Adrenal gland (tissue), 12 donors: ENCODE measurements around the gene CDH4. TPM values are rescaled to one million over a fixed set of nuclear protein-coding genes. Genes with fewer than 3 reads are reported as not detected.

ENCODE experiments used
- DNase-seq, 7 donors: peaks; one replicate each; pipeline ENCODE4 v3.0.0-alpha.2; 2019 to 2020
- H3K27ac ChIP-seq, 5 donors: fragments of 200-600 bp; sonication (generic) in 4 of 5; 1 replicate in 3 of 5; 2 replicates in 2 of 5; pipeline versions ENCODE4 v1.5.1 to v1.8.0; 2016 to 2020; ENCODE audit warnings: mild to moderate bottlenecking in 1 of 5
- H3K27me3 ChIP-seq: fragments of 200-600 bp; 2 replicates; pipeline ENCODE4 v1.8.0; 2021
- H3K36me3 ChIP-seq, 2 donors: fragments of 200-600 bp; replicated peaks in 1 of 2; 1 replicate in 1 of 2; 2 replicates in 1 of 2; pipeline versions ENCODE4 v1.5.1 to v1.8.0; 2018 to 2022
- H3K4me1 ChIP-seq, 2 donors: fragments of 200-600 bp; replicated peaks in 1 of 2; 1 replicate in 1 of 2; 2 replicates in 1 of 2; pipeline versions ENCODE4 v1.5.1 to v1.8.0; 2018 to 2021
- H3K4me3 ChIP-seq, 4 donors: fragments of 200-600 bp; sonication (generic) in 3 of 4; one replicate each; pipeline ENCODE4 v1.5.1; 2016 to 2018
- H3K9me3 ChIP-seq, 3 donors: fragments of 200-600 bp; sonication (generic) in 1 of 3; replicated peaks in 1 of 3; 1 replicate in 2 of 3; 2 replicates in 1 of 3; pipeline versions ENCODE4 v1.5.1 to v1.8.0; 2016 to 2021
- CTCF ChIP-seq, 6 experiments: fragments of 450-650 bp in 4 of 6; fragments of 200-600 bp in 2 of 6; sonication (generic) in 1 of 6; IDR thresholded peaks; 1 replicate in 5 of 6; 2 replicates in 1 of 6; pipeline versions ENCODE4 v1.5.1 to v1.8.0; 2016 to 2021; ENCODE audit warnings: antibody characterized with exemption in 6 of 6, mild to moderate bottlenecking in 2 of 6, moderate library complexity in 1 of 6
- POLR2A ChIP-seq, 2 donors: fragments of 450-650 bp; IDR thresholded peaks; one replicate each; pipeline ENCODE4 v1.6.1; 2017; ENCODE audit warnings: antibody characterized with exemption in 2 of 2, mild to moderate bottlenecking in 2 of 2, moderate library complexity in 1 of 2
- WGBS, 4 donors: extraction: QIAGEN DNeasy Blood & Tissue Kit in 2 of 4; methylation state at CpG; one replicate each; pipeline versions ENCODE4 v1.1.5 to v1.1.7; 2013 to 2017; 5-methylcytosine and 5-hydroxymethylcytosine counted together
- intact Hi-C, 2 donors: fragments of 100-400 bp; cut with DNase I; formaldehyde crosslinking; loops; one replicate each; pipeline versions ENCODE4 v1.14.1 to v1.15.0; 2022 to 2023
- polyA plus RNA-seq, 3 donors: library from polyadenylated mRNA; stranded (reverse); fragments of 200-250 nt in 2 of 3; fragments of 350-450 nt in 1 of 3; fragmentation: Illumina TruSeq in 1 of 3; extraction: RNeasy Lipid Tissue Mini Kit (QIAGEN cat#74804) in 1 of 3; gene quantifications; one replicate each; pipeline ENCODE4 v1.2.3, GENCODE V29; 2013 to 2014
- total RNA-seq, 9 donors: library from RNA; depleted of rRNA in 4 of 9; stranded (reverse); fragments of >200 nt in 4 of 9; fragments of 120-200 nt in 1 of 9; fragmentation: NEBNext Ultra II Directional in 1 of 9; extraction: Animal tissue kit (Norgen Biotek cat#: 25700) in 1 of 9; gene quantifications; one replicate each; pipeline versions ENCODE4 v1.1.0 to v1.2.4, GENCODE V29; 2013 to 2023
- donor health status: healthy with polysubstance abuse.
- donor health status: Bipolar disorder and iron deficiency.
- donor health status: DM: yes; HTN: yes; CAD: no.
- donor health status: DM: no; HTN: no; CAD: no.
- donor health status: DM: no; HTN: no; CAD: no.
- donor health status: DM: yes; HTN: yes; CAD: no.

The CDH4 gene
- total and polyA plus RNA-seq, 12 donors = 0.08 to 0.53 (median 0.20) TPM; not detected in 3

GRCh38 chr20:61449057-61449609 lies 197.1 kb downstream of the CDH4 start:
- no peaks in the 10 kb centered on the region for H3K4me1 ChIP-seq
- TF ChIP-seq POLR2A (IDR thresholded peaks at IDR 0.05) = no peak
- TF ChIP-seq CTCF (IDR thresholded peaks at IDR 0.05) = no peak
- no peaks in the 10 kb centered on the region for H3K9me3 ChIP-seq
- no peaks in the 10 kb centered on the region for H3K36me3 ChIP-seq
- DNase-seq = no peak
- H3K27ac ChIP-seq = no peak overlapping the region
- H3K27me3 ChIP-seq = peaks cover 7% of the 10 kb centered on the region
- intact Hi-C loops = no loop called here
- no peak overlapping the region for H3K4me3 ChIP-seq
- WGBS, 4 donors = 56 to 65% (median 57%) methylated on average over 8 of the region's 8 CpGs

- WGBS, 4 donors = 76 to 85% (median 84%) methylated on average over 2 of the region's 2 CpGs
- intact Hi-C loops = no loop called here
Observed at GRCh38 chr20:61449916-61450315, 197.9 kb downstream of the CDH4 start.

GRCh38 chr20:61450549-61450948 lies 198.5 kb downstream of the CDH4 start:
- TF ChIP-seq CTCF (IDR thresholded peaks at IDR 0.05) (no peak), POLR2A (IDR thresholded peaks at IDR 0.05) (no peak)
- 70 to 76% (median 72%) methylated on average over 6 of the region's 6 CpGs for WGBS, 4 donors
- no peaks in the 10 kb centered on the region for H3K9me3 ChIP-seq
- DNase-seq = no peak
- peaks cover 7% of the 10 kb centered on the region for H3K27me3 ChIP-seq
- H3K4me3 ChIP-seq = no peak overlapping the region
- H3K36me3 ChIP-seq = no peaks in the 10 kb centered on the region
- no peak overlapping the region for H3K27ac ChIP-seq
- H3K4me1 ChIP-seq = no peaks in the 10 kb centered on the region
- intact Hi-C loops = no loop called here

More at GRCh38 chr20:61449916-61450315, 197.9 kb downstream of the CDH4 start:
- Histone ChIP-seq H3K9me3 (no peaks in the 10 kb centered on the region), H3K4me3 (no peak overlapping the region), H3K4me1 (no peaks in the 10 kb centered on the region), H3K36me3 (no peaks in the 10 kb centered on the region), H3K27me3 (peaks cover 7% of the 10 kb centered on the region), H3K27ac (no peak overlapping the region)
- no peak for DNase-seq
- TF ChIP-seq CTCF (IDR thresholded peaks at IDR 0.05) = no peak
- TF ChIP-seq POLR2A (IDR thresholded peaks at IDR 0.05) = no peak

DNA sequence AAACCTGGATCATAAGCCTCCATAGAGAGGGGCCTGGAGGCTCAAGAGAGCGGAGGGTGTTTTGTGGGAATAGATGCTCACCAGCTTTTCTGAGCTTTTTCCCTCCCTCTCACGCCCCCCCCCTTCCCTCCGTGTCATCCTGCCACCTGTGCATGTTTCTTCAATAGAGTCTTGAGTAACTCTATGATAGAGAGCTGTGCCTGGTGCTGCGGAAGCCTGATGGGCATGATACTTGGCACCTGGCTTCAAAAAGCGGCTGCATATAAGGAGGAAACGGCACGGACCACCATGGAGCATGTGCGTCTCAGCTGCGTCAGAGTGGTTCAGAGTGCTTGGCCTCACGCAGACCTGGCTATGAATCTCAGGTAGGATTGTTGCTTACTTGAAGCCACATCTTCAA lies 198.9 kb downstream of the CDH4 start:
- Histone ChIP-seq H3K27ac (no peak overlapping the region), H3K27me3 (peaks cover 7% of the 10 kb centered on the region), H3K4me1 (no peaks in the 10 kb centered on the region), H3K36me3 (no peaks in the 10 kb centered on the region), H3K9me3 (no peaks in the 10 kb centered on the region), H3K4me3 (no peak overlapping the region)
- intact Hi-C loops = no loop called here
- TF ChIP-seq CTCF (IDR thresholded peaks at IDR 0.05) (no peak), POLR2A (IDR thresholded peaks at IDR 0.05) (no peak)
- DNase-seq = no peak
- WGBS, 4 donors = 91 to 93% (median 92%) methylated on average over 10 of the region's 10 CpGs
